Measurements from ENCODE around the gene PIGX.
"Not testable (repeated sequence)": the region's sequence is repeated elsewhere in the genome, so short reads cannot be mapped to it uniquely, and the experiment has no call there.

Gene PIGX

GRCh38 chr3:196706731-196707130 lies 5.4 kb upstream of the PIGX start:
- no peak for DNase-seq

DNA sequence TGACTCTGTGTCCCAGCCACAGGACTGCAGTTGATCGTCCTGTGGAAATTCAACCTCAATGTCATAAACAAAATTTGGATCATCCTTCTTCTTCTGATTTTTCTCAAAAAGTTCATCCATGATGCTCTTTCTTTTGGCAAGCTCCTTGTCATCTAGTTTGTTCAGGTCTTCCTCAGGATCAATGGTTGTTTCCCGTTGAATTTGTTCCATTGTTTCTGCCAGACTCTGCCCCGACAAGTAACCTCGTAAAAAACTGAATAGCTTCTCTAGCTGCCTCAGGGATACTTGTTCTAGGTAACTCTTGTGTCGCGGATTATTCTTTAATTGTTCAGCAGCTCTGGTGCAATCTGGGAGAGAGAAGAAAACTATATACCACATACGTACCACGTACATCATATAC lies 4.6 kb upstream of the PIGX start:
- no peak for DNase-seq

- DNase-seq: no peak
Measured at GRCh38 chr3:196708467-196708866, 3.7 kb upstream of the PIGX start.

DNA sequence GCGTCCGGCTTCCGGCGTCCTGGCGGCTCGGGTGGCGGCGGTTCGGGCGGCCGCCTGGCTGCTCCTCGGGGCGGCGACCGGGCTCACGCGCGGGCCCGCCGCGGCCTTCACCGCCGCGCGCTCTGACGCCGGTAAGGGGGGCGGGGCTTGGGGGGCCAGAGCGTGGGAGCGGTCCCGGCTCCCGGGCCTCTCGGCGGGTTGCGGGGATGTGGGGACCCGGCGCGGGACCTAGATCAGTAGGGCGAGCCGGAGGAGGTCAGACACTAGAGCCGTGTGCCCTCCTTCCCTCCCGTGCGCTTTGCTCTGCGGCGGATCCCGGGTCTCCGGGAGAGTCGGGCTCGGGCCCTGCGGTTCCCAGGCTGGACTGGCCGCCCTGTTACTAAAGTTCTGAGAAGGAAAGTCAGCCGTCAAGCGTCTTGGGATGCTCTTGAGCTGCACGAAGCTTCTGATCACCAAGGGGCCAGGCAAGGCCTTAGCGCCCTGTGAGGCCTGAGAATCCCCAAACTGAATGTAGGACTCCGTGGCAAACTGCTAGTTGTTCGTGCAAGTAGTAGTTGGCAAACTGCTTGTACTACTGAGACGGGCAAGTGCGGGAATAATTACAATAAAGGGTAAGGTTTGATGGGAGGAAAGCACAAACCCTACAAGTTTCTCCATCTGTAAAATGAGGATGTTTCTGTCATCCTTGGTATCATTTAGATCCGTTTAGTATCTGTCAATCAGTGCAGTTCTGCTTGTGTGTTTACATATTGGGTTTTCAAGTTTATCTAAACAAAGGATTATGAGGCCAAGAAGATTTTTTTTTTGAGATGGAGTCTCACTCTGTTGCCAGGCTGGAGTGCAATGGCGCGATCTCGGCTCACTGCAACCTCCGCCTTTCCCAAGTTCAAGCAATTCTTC lies 587 bp downstream of the PIGX start:
- peak; percentile 36 for DNase-seq

GRCh38 chr3:196717162-196717561 lies 5.0 kb downstream of the PIGX start:
- not testable (repeated sequence) for DNase-seq

DNA sequence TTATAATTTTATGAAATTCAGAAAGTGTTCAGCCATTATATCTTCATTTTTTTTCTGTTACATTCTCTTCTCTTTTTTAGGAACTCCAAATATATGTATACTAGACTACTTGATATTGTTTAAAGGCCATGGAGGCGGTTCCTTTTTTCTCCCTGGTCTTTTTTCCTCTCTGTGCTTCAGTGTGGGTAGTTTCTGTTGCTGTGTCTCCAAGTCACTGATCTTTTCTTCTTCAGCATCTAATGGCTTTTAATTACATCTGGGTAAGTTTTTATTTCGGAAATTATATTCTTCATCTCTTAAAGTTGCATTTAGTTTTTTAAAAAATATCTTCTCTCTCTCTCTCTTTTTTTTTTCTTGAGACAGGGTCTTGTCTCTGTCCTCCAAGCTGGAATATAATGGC lies 8.9 kb downstream of the PIGX start:
- no peak for DNase-seq

DNA sequence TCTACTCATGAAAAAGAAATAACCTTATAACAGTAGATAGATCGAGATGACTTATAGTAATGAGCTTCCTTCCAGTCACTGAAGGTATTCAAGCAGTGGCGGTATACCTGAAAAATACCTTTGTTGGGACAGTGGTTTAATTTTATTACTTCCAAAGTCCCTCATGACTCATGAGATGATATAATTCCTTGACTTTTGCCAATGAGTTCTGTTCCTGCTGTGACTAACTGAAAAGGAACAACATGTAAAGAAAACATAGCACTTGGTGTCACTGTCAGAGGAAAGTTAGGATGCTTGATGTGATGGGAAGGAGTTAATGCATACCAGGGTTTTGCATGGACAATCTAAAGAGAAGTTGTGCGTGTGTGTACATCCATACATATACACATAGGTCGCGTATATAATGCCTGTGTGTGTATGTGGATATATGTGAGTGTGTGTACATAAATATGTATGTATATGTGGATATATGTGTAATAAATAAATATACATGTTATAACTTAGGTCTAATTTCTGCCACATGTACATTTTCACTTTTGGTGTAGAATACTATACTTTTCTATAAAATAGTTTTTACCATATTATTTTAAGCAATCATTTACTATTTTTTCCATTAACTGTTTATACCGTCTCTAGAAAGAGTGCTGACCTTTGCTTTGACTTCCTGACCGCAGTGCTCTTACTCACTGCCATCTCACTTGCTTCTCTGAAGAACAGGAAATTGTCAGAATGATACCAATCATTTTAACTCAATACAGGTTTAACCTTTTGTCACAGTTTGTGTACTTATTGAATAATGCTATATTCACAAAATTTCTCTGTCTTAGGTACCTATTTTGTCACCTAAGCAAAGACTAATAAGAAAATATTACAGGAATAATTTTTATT lies 14.9 kb downstream of the PIGX start:
- no peak for DNase-seq

- DNase-seq: no peak
Measured at GRCh38 chr3:196735751-196736150, 23.6 kb downstream of the PIGX start.

- DNase-seq: no peak
Measured at GRCh38 chr3:196736670-196737374, 24.6 kb downstream of the PIGX start.

GRCh38 chr3:196737655-196738054 lies 25.5 kb downstream of the PIGX start:
- DNase-seq: no peak

DNA sequence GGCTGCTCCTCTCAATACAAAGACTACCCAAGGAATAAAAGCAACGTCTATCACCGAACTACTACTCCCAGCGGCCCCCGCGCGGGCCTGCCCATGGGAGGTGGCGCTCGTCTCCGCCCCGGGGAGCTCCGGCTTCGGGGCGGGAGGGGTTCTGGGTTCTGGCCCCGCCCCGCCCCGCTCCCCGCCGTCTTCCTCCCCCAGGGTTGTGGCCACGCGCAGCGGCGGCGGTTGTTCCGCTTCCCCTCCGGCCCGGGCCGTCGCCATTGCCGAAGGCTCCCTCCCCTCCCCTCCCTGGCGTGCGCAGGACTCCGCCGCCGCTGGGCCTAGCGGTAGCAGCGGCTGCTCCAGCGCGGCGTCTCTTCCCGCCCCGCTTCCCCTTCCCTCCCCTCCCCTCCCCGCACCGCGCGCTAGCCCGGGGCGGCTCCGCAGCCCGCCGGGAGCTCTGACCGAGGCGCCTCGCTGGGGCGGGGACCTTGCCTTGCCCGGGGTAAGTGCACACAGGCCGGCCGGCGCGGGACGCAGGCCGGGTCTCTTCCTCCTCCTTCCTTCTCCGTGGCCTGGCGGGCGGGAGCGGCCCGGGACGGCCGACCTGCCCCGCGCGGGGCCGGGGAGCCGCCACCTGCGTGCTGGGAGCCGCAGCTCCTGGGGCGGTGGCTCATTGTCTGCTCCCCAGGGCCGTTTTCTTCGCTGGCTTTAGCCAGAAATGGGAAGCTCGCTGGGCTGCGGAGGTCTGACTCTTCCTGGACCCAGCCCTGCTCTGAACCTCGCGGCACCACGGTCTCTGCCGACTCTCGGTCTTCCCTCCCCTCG lies 27.7 kb downstream of the PIGX start, which contains the start of gene PAK2:
Gene PAK2, plus strand, starts transcription at position 187 of the 810 bp plus-strand sequence. CDS start 42,790 bp downstream, outside the sequence.
- DNase-seq: peak; percentile 90

GRCh38 chr3:196740481-196741248 lies 28.5 kb downstream of the PIGX start:
- peak; percentile 37 for DNase-seq

- no peak for DNase-seq
Measured at GRCh38 chr3:196741249-196741889, 29.2 kb downstream of the PIGX start.

- not testable (repeated sequence) for DNase-seq
Measured at GRCh38 chr3:196743569-196743968, 31.4 kb downstream of the PIGX start.

DNA sequence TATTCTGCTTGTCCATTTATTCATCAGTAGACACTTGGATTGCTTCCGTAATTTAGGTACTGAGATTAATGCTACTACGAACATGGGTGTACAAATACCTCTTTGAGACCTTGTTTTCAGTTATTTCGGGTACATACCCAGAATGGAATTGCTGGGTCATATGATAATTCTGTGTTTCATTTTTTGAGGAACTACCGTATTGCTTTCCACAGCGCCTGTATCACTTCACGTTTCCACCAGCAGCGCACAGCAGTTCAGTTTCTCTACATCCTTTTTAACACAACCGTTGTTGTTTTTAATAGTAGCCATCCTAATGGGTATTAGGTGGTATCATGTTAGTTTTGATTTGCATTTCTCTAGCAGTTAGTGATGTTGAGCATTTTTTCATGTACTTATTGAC lies 36.9 kb downstream of the PIGX start:
- DNase-seq: no peak

GRCh38 chr3:196753201-196753600 lies 41.0 kb downstream of the PIGX start:
- DNase-seq: no peak

DNA sequence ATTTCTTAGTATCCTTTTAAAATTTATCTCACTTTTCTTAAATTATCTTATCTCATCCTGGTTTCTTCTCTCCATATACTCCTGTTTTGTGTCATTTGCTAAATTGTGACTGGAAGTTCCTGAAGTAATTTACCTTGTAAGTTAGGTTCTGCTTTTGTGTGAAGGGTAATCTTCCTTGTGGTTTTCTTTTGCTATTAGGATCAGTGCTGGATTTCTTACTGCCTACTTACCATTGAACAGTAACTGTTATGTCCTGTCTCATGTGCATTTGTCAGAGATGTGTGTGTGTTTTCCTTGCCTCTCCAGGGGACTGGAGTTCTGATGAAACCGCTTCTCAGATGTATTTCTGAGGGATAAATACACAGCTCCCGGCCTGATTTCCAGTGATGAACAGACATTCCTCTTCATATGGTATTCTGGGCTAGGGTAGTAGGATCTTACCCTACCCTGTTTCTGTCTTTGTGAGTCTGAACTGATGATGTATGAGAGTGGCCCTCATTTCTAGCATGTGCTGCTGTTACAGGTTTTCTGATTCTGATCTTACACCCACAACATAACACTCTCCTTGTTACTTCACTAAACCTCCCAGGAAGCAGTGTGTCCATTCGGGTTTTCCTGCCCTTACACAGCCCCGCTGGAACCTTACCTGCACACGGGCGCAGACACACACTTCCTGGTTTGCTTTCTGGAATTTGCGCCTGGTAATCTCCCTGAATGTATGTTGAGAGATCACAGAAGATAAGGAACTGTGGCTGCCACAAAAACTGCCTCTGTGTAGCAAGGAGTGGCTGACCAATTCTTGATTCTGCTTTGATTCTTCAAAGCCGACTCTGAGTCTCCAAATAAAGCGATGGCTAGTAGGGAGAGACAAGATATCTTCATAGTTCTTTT lies 42.2 kb downstream of the PIGX start:
- no peak for DNase-seq

GRCh38 chr3:196756732-196757131 lies 44.6 kb downstream of the PIGX start:
- DNase-seq: no peak

- no peak for DNase-seq
Measured at GRCh38 chr3:196757876-196758739, 45.9 kb downstream of the PIGX start.
